ENCODE data around the gene RASSF5. TPM values are rescaled to one million over a fixed set of nuclear protein-coding genes. Genes with fewer than 3 reads are reported as not detected.

Gene RASSF5
- total RNA-seq, 2 experiments from 2014 or later, result 153 to 156 TPM

DNA sequence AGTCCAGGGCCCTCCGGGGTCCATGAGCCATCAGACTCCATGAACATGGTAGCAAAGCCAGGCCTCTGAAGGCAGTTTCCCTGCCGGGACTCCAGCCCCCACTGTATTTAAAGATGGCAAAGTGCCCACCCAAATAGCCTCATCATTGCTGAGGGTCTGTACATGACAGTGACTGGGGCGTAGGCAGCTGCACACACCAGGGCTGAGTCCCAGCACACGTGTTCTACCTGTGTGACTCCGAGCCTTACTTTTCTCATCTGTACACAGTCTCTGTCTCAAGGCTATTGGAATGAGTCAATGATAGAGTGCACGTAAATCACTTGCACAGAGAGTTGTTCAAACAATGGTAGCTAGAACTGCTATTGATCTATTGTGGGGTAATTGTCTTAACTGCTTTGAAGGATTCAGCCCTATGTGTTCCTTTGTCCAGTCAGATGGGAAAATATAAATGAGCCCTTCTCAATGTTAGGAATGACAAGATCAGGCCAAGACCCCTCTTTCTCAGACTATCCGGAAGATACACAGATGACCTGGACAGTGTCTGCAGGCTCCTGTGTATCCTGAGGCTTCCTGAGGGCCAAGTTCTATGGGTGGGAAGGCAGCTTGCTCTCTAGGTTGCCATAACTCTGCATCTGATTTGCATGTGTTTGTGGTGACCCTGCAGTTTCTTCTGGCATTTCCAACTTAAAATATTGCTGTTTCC, 48.9 kb downstream of the RASSF5 start:
- peak overlapping the region; percentile 86 for H3K27ac Mint-ChIP-seq
- CTCF ChIA-PET, result interaction anchor here (0.9 to 15.8 kb wide), 6 partner anchors 8 to 56 kb away, joined by 3 to 236 read pairs (median 7); partner anchors contain the start of gene EIF2D
- peaks cover 78% of the 10 kb centered on the region for H3K4me1 ChIP-seq (ENCODE audit: insufficient read depth, low read length)
- peaks cover 85% of the 10 kb centered on the region for H3K4me1 Mint-ChIP-seq (ENCODE audit: low read depth)
- ATAC-seq (ENCODE audit: poor library complexity) (peak; percentile 14), DNase-seq (peak in 4 of 14 experiments; percentile 36 to 59 (median 54))
- H3K27ac ChIP-seq (ENCODE audit: low read depth in 1 of 2, low read length in 2 of 2), result peak overlapping the region; percentile 18 to 99
- H3K27me3 Mint-ChIP-seq, result no peaks in the 10 kb centered on the region
- peak overlapping the region; percentile 94 for H3K4me3 ChIP-seq (ENCODE audit: low read length)
- H3K36me3 ChIP-seq (ENCODE audit: insufficient read depth, low read length), result peaks cover 16% of the 10 kb centered on the region
- no peaks in the 10 kb centered on the region for H3K9me3 ChIP-seq (ENCODE audit: control insufficient read depth in 1 of 2, insufficient read depth in 1 of 2, low read length in 2 of 2)
- intact Hi-C loops (cut with DNase I, micrococcal nuclease), result loop anchor here (1.0 to 5.0 kb wide), 3 partner anchors 11 to 361 kb away; no protein-coding TSS in a partner anchor
- H3K27me3 ChIP-seq (ENCODE audit: control insufficient read depth in 1 of 2, insufficient read depth in 2 of 2, low read length in 2 of 2), result no peaks in the 10 kb centered on the region
- H3K4me3 Mint-ChIP-seq, result peak overlapping the region; percentile 97
- no peaks in the 10 kb centered on the region for H3K9me3 Mint-ChIP-seq
- peaks cover 48% of the 10 kb centered on the region for H3K36me3 Mint-ChIP-seq (ENCODE audit: low read depth)
- no peak for TF ChIP-seq CTCF (IDR thresholded peaks at IDR 0.05)
- POLR2A ChIA-PET, result interaction anchor here (0.8 to 8.1 kb wide), 12 partner anchors 8 to 85 kb away, joined by 3 to 135 read pairs (median 10); partner anchors contain the start of gene EIF2D

DNA sequence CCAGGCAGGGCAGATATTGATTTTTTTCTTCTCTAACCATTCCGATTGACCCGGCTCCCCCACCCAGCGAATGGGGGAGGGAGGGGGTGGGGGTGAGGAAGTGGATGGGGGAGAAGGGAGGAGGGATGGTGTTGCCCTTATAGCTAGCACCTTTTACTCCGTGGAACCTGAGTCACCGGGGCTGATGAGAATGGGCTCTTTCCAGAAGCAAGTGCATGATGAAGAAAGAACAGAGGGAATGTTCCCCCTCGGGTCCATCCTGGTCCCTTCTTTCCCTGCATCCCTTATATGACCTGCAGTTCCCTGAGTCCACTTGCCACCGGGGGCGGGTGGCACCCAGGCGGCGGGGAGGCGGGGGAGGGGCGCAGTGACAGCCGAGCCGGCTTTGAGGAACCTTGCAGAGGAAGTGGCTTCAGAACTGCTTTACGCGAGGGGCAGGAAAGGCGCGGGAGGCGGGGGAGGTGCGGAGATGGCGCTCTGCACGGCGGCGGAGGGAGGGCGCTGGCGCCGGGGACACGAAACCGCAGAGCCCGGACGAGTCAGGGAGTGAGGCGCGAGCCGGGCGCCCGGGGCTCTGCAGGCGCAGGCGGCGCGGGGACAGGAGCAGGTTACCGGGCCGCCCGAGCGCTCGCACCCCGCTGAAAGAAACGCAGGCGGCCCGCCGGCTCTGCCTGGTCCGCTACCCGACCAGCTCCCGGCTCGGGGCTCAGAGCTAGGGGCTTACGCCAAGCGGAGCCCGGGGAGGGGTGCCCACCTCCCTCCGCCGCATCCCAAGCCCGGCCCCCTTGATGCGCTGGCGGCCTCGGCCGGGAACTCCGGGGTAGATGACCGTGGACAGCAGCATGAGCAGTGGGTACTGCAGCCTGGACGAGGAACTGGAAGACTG, 49.7 kb downstream of the RASSF5 start:
- Histone ChIP-seq H3K9me3 (ENCODE audit: control insufficient read depth in 1 of 2, insufficient read depth in 1 of 2, low read length in 2 of 2) (no peaks in the 10 kb centered on the region), H3K4me3 (ENCODE audit: low read length) (peak overlapping the region; percentile 94), H3K27me3 (ENCODE audit: control insufficient read depth in 1 of 2, insufficient read depth in 2 of 2, low read length in 2 of 2) (no peaks in the 10 kb centered on the region), H3K36me3 (ENCODE audit: insufficient read depth, low read length) (peaks cover 22% of the 10 kb centered on the region), H3K4me1 (ENCODE audit: insufficient read depth, low read length) (peaks cover 77% of the 10 kb centered on the region), H3K27ac (ENCODE audit: low read depth in 1 of 2, low read length in 2 of 2) (peak overlapping the region; percentile 69 to 99)
- DNase-seq (peak; percentile 72 to 96 (median 90)), ATAC-seq (ENCODE audit: poor library complexity) (peak; percentile 69)
- H3K27me3 Mint-ChIP-seq, result no peaks in the 10 kb centered on the region
- H3K36me3 Mint-ChIP-seq (ENCODE audit: low read depth), result peaks cover 56% of the 10 kb centered on the region
- H3K4me1 Mint-ChIP-seq (ENCODE audit: low read depth), result peaks cover 86% of the 10 kb centered on the region
- H3K4me3 Mint-ChIP-seq, result peak overlapping the region; percentile 97
- peak overlapping the region; percentile 86 for H3K27ac Mint-ChIP-seq
- no peaks in the 10 kb centered on the region for H3K9me3 Mint-ChIP-seq
- intact Hi-C loops (cut with DNase I, micrococcal nuclease), result loop anchor here (1.0 to 5.0 kb wide), 4 partner anchors 12 to 360 kb away; no protein-coding TSS in a partner anchor
- CTCF ChIA-PET, result interaction anchor here (0.9 to 15.8 kb wide), 5 partner anchors 11 to 55 kb away, joined by 3 to 236 read pairs (median 11); partner anchors contain the start of gene EIF2D
- TF ChIP-seq CTCF (IDR thresholded peaks at IDR 0.05), result no peak
- POLR2A ChIA-PET, result interaction anchor here (1.0 to 8.1 kb wide), 11 partner anchors 9 to 355 kb away, joined by 3 to 135 read pairs (median 10); partner anchors contain the start of genes EIF2D and IKBKE

Measured in CD4-positive, alpha-beta T cell (primary cell).